ENCODE data around the gene ETS2.
"Not testable (repeated sequence)": the region's sequence is repeated elsewhere in the genome, so short reads cannot be mapped to it uniquely, and the experiment has no call there.

ETS2 gene

GRCh38 chr21:38814126-38815059 lies 8.7 kb downstream of the ETS2 start:
- DNase-seq (ENCODE audit: low read depth): no peak
- H3K4me3 ChIP-seq (ENCODE audit: low read depth, low read length): no peak overlapping the region

DNA sequence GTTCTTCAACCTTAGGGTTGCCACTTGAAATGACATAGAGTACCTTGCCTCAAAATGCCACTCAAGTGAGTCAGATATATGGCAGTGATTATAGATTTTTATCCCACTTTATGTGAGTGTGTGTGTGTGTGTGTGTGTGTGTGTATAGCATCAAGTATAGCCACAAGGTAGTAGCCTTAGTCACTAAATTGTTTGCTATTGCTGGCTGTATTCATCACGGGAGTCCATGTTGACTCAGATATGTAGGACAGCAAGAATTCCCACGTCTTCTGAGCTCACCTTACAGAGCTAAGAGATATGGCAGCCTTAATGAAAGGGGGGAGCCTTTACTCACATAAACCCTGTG lies 9.3 kb downstream of the ETS2 start:
- DNase-seq (ENCODE audit: low read depth): no peak
- H3K4me3 ChIP-seq (ENCODE audit: low read depth, low read length): no peak overlapping the region

DNA sequence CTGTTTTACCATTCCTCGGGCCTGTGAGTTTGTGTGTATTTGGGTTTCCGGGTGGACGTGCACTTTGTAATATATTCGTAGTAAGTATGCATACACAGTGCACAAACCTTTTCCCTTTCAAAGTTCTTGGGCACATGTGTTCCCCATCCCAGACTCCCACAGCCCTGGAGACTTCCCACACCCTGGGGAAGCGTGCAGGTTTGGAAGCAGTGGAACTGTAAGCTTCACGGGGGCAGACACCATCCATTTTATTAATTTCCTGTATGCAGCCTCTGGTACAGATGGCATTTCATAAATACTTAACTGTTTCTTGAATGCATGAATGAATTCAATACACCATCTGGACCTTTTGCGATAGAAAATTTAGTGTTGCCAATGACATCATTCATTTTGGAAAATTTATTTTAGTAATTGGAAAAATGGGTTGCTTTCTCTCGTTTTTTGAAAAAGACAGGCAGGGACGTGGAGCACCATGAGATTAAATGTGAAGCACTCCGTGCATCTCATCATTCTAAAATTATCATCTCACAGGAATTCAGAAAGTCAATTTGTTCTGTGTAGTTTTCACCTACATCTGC lies 10.8 kb downstream of the ETS2 start:
- no peak overlapping the region for H3K4me3 ChIP-seq (ENCODE audit: low read depth, low read length)
- no peak for DNase-seq (ENCODE audit: low read depth)

DNA sequence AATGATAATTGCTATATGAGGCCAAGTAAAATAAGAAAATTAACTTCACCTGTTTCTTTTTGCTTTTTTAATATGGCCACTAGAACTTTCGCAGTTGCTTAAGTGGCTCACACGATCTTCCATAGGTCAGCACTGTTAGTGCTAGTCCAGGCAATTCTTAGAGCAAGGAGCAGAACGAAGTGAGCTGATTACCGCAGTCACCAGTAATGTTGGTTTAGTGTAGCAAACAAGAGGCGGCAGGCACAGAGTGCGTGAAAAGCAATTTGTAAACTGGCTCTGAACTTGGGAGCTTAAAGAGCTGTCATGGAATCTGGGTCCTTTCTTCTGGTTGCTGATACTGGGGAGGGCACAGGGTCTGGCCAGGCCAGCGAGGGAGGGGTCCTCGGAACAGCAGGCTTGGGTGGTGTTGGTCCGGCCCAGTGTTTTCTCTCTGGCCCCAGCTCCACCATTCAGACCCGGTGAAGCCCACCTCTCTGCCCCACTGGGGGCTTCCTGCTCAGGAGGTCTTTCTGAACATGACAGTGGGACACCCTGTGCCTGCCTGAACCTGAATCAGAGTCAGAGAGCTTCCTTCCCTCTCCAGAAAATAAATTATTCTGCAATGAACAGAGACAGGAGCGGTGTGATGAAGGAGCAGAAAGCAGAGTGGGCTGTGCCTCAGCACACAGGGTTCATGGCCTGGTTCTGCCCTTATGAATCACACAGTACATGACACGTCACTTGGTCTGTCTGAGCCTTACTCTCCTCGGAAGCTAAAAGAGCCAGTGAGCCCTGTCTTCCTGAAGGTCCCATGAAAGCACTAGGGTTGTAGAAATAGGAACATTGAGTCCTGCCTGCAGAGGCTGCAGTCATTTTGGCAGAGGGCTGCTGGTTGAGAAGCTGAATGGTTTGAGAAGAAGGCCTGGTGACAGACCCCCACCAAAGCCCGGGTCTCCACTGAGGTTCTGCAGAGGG lies 11.9 kb downstream of the ETS2 start:
- H3K4me3 ChIP-seq (ENCODE audit: low read depth, low read length): no peak overlapping the region
- DNase-seq (ENCODE audit: low read depth): no peak

DNA sequence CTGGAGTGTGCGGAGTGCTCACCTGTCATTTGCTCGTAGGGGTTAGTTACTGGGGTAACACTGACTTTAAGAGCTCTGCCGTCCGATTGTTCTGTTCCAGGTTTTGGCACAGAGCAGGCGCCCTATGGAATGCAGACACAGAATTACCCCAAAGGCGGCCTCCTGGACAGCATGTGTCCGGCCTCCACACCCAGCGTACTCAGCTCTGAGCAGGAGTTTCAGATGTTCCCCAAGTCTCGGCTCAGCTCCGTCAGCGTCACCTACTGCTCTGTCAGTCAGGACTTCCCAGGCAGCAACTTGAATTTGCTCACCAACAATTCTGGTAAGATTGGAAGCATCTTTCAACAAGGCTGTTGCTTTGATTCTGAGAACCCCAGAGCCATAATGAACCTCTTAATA lies 12.6 kb downstream of the ETS2 start:
- H3K4me3 ChIP-seq (ENCODE audit: low read depth, low read length): no peak overlapping the region
- DNase-seq (ENCODE audit: low read depth): no peak

DNA sequence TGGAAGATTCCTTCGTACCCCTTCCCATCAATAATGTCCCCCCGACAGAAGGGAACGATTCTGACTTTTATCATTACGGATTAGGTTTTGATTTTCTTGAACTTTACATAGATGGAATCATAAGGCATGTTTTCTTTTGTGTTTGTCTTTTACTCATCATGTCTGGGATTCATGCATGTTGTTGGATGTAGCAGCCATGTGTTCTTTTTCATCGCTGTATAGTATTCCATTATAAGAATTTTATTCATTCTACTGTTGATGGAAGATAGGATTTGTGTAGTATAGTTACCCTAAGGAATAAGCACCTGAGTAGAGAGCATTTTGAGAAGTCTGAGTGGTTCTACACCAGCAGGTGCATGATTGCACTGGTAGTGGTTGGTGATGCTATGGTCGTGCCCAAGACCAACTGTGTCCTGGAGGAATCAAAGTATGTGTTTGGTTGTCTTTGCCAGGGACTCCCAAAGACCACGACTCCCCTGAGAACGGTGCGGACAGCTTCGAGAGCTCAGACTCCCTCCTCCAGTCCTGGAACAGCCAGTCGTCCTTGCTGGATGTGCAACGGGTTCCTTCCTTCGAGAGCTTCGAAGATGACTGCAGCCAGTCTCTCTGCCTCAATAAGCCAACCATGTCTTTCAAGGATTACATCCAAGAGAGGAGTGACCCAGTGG lies 13.5 kb downstream of the ETS2 start:
- H3K4me3 ChIP-seq (ENCODE audit: low read depth, low read length): no peak overlapping the region

DNA sequence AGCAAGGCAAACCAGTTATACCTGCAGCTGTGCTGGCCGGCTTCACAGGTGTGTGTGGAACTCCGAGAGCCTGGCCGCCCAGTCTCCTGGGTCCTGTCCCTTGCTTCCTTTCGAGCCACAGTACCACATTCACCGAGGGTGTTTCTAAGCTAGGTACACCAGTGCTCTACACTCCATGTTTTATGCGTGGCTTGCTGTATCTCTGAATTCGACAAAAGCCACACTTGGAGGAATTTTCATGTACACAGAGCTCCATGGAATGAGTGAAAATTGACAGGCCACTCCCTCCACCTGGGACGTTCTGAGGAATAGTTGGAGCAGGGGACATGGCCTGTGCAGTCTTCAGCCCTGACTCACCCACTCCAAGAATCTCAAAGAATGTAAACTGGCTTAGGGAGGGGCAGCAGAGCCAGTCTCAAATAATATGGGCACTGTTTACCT lies 14.0 kb downstream of the ETS2 start:
- no peak overlapping the region for H3K4me3 ChIP-seq (ENCODE audit: low read depth, low read length)
- no peak for DNase-seq (ENCODE audit: low read depth)

More for the DNA sequence above, 13.5 kb downstream of the ETS2 start:
- no peak for DNase-seq (ENCODE audit: low read depth)

- no peak for DNase-seq (ENCODE audit: low read depth)
Measured at GRCh38 chr21:38820471-38821239, 14.9 kb downstream of the ETS2 start.

GRCh38 chr21:38821248-38821647 lies 15.5 kb downstream of the ETS2 start:
- DNase-seq (ENCODE audit: low read depth): no peak
- H3K4me3 ChIP-seq (ENCODE audit: low read depth, low read length): no peak overlapping the region

More at GRCh38 chr21:38820471-38821239, 14.9 kb downstream of the ETS2 start:
- H3K4me3 ChIP-seq (ENCODE audit: low read depth, low read length): no peak overlapping the region

GRCh38 chr21:38821959-38822682 lies 16.4 kb downstream of the ETS2 start:
- no peak overlapping the region for H3K4me3 ChIP-seq (ENCODE audit: low read depth, low read length)
- no peak for DNase-seq (ENCODE audit: low read depth)

GRCh38 chr21:38822778-38823238 lies 17.1 kb downstream of the ETS2 start:
- H3K4me3 ChIP-seq (ENCODE audit: low read depth, low read length): no peak overlapping the region
- no peak for DNase-seq (ENCODE audit: low read depth)

DNA sequence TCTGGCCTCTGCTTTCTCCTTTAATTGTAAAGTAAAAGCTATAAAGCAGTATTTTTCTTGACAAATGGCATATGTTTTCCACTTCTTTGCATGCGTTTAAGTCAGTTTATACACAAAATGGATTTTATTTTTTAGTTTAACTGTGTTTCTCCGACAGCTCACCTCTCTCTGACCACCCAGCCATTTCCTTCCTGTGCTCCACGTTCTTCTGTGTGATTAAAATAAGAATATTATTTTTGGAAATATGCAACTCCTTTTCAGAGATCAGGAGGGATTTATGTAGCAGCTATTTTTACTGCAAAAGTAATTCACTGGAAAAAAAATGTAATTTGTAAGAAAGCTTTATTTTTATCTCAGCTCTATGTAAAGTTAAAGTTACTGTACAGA lies 18.0 kb downstream of the ETS2 start:
- no peak overlapping the region for H3K4me3 ChIP-seq (ENCODE audit: low read depth, low read length)
- no peak for DNase-seq (ENCODE audit: low read depth)

DNA sequence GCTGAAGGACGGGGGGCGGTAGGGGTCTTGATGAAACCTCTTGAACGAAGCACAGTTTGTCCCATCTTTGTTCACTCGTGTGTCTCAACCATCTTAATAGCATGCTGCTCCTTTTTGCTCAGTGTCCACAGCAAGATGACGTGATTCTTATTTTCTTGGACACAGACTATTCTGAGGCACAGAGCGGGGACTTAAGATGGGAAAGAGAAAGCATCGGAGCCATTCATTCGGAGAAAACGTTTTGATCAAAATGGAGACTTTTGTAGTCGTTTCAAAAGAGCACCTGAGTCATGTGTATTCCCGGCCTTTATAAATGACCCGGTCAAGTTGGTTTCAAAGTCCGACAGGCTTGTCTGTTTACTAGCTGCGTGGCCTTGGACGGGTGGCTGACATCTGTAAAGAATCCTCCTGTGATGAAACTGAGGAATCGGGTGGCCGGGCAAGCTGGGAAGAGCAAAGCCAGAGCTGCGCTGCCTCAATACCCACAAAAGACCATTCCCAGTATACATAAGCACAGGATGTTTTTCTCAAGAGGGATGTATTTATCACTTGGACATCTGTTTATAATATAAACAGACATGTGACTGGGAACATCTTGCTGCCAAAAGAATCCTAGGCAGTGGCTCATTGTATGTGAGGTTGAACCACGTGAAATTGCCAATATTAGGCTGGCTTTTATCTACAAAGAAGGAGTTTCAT lies 18.5 kb downstream of the ETS2 start:
- DNase-seq (ENCODE audit: low read depth): no peak
- H3K4me3 ChIP-seq (ENCODE audit: low read depth, low read length): no peak overlapping the region

GRCh38 chr21:38825269-38825668 lies 19.5 kb downstream of the ETS2 start:
- no peak overlapping the region for H3K4me3 ChIP-seq (ENCODE audit: low read depth, low read length)
- no peak for DNase-seq (ENCODE audit: low read depth)

DNA sequence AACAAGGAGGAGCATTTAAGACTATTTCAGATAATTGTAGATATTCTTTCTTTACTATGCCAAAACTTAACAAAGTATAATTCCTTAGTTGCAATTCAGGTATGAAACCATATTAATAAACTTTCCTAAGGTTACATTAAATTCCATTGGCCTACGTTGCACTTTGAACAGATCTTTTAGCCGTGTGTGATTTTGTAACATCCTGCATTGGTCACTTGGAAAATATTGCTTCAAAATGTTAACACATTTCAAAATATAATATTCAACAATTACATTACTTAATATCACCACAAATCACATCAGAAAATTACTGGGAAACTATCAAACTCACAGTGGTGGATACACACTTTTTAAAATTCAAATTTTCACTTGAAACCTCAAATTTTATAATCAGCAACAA lies 20.2 kb downstream of the ETS2 start:
- no peak overlapping the region for H3K4me3 ChIP-seq (ENCODE audit: low read depth, low read length)
- no peak for DNase-seq (ENCODE audit: low read depth)

DNA sequence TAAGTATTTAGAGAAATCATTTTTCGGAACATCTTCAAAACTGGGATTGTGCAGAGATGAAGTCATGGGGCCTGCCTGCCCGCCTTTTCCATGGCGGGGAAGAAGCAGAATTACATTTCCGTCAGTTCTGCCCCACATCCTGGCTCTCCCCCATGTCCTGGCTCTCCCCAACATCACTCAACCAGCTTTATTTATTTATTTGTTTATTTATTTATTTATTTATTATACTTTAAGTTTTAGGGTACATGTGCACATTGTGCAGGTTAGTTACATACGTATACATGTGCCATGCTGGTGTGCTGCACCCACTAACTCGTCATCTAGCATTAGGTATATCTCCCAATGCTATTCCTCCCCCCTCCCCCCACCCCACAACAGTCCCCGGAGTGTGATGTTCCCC lies 22.4 kb downstream of the ETS2 start:
- not testable (repeated sequence) for H3K4me3 ChIP-seq (ENCODE audit: low read depth, low read length); DNase-seq (ENCODE audit: low read depth)

- no peak for DNase-seq (ENCODE audit: low read depth)
- no peak overlapping the region for H3K4me3 ChIP-seq (ENCODE audit: low read depth, low read length)
Measured at GRCh38 chr21:38830671-38831525, 25.2 kb downstream of the ETS2 start.
